COLO668 (cell line): ENCODE results near the gene KCTD2.
"Not testable (repeated sequence)": the region's sequence is repeated elsewhere in the genome, so short reads cannot be mapped to it uniquely, and the experiment has no call there.

Source experiments
- DNase-seq: peaks from one replicate; lab custom pipeline; 2025; ENCODE audit not compliant: unreplicated experiment; lab: John Stamatoyannopoulos, UW

The KCTD2 gene

GRCh38 chr17:75049057-75049456 lies 2.0 kb downstream of the KCTD2 start:
- no peak for DNase-seq

DNA sequence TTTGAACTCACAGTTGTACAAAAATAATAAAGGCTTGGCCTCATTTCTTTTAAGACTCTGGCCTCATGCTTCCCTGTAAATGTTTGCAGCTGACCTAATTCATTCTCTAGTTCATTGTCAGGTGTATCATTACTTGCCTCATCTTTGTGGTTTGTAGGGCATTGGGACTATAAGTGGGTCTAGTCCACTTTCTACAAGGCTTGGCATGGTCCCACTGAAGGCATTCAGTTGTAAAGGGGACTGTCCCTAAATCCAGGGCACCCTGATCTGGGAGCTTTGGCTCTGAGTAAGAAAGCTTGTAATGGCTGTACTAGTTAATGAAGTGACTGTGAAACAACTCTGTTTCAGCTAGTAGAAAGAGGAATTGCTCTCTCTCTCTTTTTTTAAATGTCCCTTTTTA lies 2.7 kb downstream of the KCTD2 start:
- DNase-seq = no peak

DNA sequence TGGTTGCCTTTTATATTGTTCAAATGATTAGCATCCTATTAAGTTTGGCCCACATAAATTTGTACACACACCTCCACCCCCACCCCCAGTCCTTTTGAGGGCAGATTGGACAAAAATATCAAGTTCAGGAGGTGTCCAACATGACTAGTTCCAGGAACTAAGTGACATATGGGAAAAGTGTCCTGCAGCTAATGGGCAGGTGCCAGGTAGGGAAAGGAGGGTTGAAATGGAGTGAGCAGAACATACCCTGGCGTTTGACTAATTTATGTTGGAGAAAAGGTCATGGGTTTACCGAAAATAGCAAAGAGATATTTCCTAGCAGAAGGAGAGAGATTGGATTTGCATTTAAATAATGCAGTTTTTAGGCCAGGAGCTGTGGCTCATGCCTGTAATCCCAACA lies 4.9 kb downstream of the KCTD2 start:
- DNase-seq = no peak

DNA sequence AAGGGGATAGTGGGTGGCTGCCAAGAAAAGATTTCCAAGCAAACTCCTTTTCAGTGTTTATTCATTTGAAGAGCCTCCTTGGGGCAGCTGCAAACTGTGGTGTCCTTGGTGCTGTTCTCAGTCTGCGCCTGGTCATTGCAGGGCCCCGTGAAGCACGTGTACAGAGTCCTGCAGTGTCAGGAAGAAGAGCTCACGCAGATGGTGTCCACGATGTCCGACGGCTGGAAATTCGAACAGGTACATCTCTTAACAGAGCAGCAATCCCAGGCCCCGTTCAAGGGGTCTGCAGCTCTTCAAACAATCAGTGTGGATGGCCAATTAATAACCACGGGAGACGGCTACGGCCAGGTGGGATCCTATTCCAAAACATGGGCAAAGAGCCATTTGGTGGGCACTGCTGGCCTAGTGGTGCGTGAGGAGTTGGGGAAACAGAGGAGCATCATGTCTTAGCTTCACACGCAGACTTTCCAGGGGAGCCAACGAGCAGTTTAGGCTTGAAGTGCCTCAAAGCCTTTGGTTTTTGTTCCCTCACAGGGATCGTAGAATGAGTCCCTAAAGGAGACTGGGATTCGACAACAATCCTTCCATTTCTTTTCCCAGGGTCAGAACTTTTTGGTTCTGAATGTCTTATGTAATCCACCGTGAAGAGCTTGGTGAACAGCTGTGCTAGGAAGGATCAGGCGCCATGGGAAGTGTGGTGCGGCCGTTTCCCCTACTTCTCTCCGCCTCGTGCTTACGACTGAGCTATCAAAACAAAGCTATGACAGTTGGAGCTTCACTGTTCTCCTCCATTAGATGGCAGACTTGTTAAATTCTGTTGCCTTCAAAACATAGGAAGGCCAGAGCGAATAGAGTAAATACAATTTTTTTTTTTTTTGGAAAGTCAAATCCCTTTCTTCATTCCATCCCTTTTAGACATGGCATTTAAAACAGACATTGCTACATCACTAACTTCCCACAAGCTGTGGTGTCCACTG lies 12.6 kb downstream of the KCTD2 start:
- no peak for DNase-seq

DNA sequence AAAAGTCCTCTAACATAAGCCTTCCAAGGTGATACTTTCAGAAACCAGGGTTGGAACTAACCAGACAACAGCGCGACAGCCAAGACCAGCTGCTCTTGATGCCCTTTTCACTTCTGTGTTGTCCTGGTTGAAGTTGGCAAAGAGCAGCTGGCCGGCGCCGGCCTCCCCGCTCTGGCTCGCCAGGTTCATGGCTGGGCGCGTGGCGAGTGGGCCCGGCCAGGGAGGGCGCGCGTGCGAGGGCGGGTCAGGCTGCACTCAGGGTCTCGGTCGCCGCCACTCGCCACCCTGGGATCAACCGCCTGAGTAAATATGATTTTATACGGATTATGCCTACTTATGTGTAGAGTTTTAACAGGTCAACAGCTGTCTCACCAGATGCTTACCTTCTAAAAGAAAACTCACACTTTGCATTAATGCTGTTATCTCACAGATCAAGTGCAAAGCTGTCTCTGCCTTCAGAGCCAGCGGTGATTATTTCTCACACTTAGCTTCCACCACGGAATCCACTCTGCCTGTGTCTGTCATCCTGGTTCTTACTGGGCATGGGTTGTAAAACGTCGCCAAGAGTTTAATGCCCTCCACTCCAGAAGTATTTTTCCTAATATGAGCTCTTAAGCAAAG lies 13.5 kb downstream of the KCTD2 start:
- no peak for DNase-seq

- no peak for DNase-seq
These were observed 14.0 kb downstream of the KCTD2 start for GRCh38 chr17:75061055-75061438.

- no peak for DNase-seq
These were observed 14.6 kb downstream of the KCTD2 start for GRCh38 chr17:75061618-75062017.

- no peak for DNase-seq
These were observed 16.2 kb downstream of the KCTD2 start for GRCh38 chr17:75063201-75063600.

- no peak for DNase-seq
These were observed 16.6 kb downstream of the KCTD2 start for GRCh38 chr17:75063626-75064025.

GRCh38 chr17:75064040-75064439 lies 17.0 kb downstream of the KCTD2 start:
- no peak for DNase-seq

DNA sequence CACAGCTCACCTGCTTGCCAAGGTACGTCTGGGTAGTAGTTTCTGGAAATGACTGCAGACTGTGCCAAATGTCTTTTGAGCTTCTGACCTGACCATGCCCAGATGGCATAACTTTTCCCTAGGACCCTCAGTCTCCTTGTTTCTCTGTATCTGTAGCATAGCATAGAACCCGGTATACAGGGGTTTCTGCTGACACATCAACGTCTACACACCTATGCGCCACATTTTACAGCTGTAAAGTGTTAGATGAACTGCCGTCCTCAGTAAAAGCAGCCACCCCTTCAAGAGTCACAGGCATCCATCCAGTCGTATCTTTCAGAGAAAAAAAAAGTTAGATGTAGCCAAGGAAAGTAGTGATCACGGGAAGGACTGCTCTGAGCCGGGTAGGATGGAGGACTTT lies 17.4 kb downstream of the KCTD2 start:
- no peak for DNase-seq

DNA sequence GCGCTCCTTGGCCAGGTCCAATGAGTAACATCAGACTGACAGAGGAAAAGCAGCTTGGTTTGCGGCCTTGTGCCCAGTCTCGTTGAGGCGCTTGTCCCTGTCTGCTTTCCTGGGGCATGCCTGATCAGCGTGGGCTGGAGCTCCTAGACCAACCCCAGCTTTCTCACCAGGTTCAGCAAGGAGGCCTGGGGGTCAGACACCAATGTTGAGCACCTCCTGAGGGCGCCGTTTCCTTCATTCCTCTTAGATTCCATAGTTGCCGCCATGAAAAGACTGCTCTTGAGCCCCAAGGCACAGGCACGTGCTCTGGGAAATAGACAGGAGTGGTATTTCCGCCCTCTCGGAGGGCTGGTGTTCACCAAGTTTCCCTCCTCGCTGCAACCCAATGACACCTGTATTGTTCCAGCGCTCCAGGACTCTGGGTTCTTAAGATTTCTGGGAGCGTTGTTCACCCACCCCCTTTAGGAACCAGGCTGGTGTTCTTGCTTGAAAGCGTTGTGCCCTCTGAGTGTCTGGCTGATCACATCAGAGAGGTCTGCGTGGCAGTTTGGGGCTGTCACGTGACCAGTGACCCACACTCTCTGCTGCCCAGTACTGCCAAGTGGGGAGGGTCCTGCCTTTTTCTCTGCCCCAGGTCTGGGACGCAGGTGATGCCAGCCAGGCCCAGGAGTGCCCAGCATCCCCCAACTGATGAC lies 18.0 kb downstream of the KCTD2 start:
- no peak for DNase-seq

- no peak for DNase-seq
These were observed 18.6 kb downstream of the KCTD2 start for GRCh38 chr17:75065562-75066151.

DNA sequence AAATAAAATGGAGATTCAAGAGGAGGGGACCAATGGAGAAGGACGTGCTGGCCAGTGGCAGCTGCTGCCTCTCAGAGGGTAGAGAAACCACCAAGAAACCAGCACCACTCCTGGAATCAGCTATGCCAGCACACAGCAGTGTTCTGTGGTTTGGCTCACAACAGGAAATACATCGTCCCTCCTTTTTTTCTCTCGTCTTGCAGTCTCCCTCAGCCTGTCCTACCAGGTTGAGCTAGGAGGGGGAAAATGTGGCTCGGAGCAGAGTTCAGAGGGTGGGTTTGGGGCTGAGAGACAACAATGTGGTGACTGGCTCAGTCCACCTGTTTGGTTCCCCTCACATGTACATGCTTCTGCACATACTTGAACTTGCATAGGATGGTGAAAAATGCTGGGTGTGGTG lies 20.8 kb downstream of the KCTD2 start:
- no peak for DNase-seq

DNA sequence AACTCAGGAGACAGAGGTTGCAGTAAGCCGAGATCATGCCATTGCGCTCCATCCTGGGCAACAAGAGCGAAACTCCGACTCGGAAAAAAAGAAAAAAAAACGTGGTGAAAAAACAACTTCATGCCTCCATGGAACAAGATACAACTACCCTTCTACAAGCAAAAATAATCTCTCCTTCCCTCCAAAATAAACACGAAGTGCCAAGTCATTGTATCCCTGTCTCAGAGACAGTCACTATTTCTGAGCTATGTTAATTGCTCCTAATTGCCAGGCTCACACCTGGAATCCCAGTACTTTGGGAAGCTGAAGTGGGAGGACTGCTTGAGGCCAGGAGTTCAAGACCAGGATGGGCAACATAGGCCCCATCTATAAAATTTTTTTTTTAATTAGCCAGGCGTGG lies 21.7 kb downstream of the KCTD2 start:
- DNase-seq = no peak

- peak; percentile 3 for DNase-seq
These were observed 22.8 kb downstream of the KCTD2 start for GRCh38 chr17:75069783-75070182.

- not testable (repeated sequence) for DNase-seq
These were observed 24.6 kb downstream of the KCTD2 start for GRCh38 chr17:75071478-75072271.

DNA sequence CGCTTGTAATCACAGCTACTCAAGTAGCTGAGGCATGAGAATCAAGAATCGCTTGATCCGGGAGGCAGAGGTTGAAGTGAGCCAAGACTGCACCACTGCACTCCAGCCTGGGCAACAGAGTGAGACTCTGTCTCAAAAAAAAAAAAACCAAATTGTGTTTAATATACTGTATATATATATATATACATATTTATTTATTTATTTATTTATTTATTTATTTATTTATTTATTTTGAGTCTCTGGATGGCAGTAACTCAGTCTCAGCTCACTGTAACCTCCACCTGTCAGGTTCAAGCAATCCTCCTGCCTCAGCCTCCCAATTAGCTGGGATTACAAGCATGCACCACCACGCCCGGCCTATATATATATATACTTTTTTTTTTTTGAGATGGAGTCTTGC lies 25.9 kb downstream of the KCTD2 start:
- DNase-seq = not testable (repeated sequence)

DNA sequence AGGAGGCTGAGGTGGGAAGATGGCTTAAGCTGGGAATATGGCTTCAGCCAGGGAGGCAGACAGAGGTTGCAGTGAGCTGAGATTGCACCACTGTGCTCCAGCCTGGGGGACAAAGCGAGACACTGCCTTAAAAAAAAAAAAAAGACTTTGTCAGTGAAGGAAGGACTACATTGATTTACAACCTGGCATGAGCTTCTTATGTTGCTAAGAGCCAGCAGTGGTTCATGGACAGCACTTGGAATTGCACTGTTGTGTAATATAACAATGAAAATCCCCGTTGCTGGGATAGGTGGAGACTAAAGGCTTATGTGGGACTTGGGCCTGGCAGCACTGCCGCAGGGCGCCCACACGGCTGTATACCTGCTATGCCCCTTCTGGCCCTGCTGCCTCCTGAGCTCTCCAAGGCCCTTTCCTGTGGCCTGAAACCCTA lies 26.6 kb downstream of the KCTD2 start:
- no peak for DNase-seq

DNA sequence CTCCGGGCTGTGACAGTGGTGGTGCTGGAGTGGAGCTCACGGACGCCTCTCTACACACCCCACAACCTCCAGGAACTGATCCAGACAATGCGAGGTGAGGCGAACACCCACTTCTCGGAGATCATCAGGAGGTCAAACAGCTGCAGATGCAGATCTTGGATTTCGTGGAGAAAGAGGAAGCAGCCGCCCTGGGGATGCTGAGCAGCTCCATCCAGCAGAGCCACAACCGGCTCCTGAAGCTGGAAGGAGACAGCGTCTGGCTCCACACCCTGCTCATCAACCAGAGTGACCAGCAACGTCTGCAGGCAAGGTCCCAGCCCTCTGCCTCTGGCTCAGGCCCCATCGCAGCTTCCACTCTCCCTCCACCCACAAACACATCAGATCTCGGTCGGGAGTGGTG lies 27.5 kb downstream of the KCTD2 start:
- no peak for DNase-seq
